ENCODE data around the gene OSBPL8.

Gene OSBPL8

DNA sequence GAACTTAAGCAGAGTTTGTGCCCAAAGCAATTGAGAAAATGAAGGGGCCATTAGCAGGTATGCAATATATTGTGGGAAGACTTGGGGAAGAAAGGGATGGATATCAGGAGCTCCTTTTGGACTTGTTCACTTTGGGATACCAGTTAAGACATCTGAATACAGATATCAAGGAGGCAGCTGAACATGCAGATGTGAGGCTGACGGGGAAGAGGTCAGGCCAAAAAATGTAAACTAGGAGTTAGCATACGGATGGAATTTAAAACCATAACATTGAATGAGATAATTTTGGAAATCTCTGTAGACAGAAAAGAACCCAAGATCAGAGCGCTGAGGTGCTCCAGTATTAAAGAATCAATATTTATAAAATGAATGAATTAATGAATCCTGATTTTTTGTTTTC lies 53.4 kb downstream of the OSBPL8 start:
- no peaks in the 10 kb centered on the region for H3K4me1 ChIP-seq (ENCODE audit: control insufficient read depth, insufficient read depth, low read length)
- no peak overlapping the region for H3K27ac ChIP-seq (ENCODE audit: extremely low read depth, low read depth, low read length)
- POLR2A ChIA-PET = no interaction called here
- H3K4me3 ChIP-seq (ENCODE audit: low read depth, low read length) = no peak overlapping the region
- no peaks in the 10 kb centered on the region; a peak in 2 of 3 replicates for H3K36me3 ChIP-seq (ENCODE audit: control insufficient read depth in 2 of 2, insufficient read depth in 1 of 2, low read length in 2 of 2)
- CTCF ChIA-PET = no interaction called here
- no peaks in the 10 kb centered on the region for H3K9me3 ChIP-seq (ENCODE audit: control insufficient read depth, insufficient read depth, low read depth, low read length)
- no peak for TF ChIP-seq ZNF248 (tag by site-specific recombination; IDR thresholded peaks at IDR 0.05)
- TF ChIP-seq, protein P1, sequence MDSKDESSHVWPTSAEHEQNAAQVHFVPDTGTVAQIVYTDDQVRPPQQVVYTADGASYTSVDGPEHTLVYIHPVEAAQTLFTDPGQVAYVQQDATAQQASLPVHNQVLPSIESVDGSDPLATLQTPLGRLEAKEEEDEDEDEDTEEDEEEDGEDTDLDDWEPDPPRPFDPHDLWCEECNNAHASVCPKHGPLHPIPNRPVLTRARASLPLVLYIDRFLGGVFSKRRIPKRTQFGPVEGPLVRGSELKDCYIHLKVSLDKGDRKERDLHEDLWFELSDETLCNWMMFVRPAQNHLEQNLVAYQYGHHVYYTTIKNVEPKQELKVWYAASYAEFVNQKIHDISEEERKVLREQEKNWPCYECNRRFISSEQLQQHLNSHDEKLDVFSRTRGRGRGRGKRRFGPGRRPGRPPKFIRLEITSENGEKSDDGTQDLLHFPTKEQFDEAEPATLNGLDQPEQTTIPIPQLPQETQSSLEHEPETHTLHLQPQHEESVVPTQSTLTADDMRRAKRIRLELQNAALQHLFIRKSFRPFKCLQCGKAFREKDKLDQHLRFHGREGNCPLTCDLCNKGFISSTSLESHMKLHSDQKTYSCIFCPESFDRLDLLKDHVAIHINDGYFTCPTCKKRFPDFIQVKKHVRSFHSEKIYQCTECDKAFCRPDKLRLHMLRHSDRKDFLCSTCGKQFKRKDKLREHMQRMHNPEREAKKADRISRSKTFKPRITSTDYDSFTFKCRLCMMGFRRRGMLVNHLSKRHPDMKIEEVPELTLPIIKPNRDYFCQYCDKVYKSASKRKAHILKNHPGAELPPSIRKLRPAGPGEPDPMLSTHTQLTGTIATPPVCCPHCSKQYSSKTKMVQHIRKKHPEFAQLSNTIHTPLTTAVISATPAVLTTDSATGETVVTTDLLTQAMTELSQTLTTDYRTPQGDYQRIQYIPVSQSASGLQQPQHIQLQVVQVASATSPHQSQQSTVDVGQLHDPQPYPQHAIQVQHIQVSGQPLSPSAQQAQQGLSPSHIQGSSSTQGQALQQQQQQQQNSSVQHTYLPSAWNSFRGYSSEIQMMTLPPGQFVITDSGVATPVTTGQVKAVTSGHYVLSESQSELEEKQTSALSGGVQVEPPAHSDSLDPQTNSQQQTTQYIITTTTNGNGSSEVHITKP (tag by site-specific recombination; IDR thresholded peaks at IDR 0.05) = no peak

DNA sequence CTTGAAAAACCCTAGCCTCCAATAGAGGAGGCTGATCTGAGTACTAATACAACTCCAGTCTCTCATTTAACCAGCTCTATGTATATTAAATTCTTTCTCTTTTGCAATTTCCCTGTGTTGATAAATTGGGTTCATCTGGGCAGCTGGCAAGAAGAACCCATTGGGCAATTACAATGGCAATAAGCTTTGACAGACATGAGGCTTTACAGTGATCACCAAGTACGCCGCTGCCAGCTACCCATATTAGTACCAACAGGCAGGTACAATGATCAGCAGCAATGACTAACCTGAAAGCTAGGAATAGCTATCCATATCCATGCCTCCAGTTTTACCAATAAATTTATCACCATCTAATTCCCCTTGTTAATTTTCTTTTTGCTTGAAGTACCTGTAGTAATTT lies 54.5 kb downstream of the OSBPL8 start:
- Histone ChIP-seq H3K9me3 (ENCODE audit: control insufficient read depth, insufficient read depth, low read depth, low read length) (no peaks in the 10 kb centered on the region), H3K36me3 (ENCODE audit: control insufficient read depth in 2 of 2, insufficient read depth in 1 of 2, low read length in 2 of 2) (no peaks in the 10 kb centered on the region; a peak in 2 of 3 replicates), H3K4me3 (ENCODE audit: low read depth, low read length) (no peak overlapping the region), H3K27ac (ENCODE audit: extremely low read depth, low read depth, low read length) (no peak overlapping the region), H3K4me1 (ENCODE audit: control insufficient read depth, insufficient read depth, low read length) (no peaks in the 10 kb centered on the region)
- no peak for TF ChIP-seq ZNF169 (tag by site-specific recombination; IDR thresholded peaks at IDR 0.05)
- no peak for TF ChIP-seq ZNF24 (tag by site-specific recombination; IDR thresholded peaks at IDR 0.05)
- TF ChIP-seq, protein P2, sequence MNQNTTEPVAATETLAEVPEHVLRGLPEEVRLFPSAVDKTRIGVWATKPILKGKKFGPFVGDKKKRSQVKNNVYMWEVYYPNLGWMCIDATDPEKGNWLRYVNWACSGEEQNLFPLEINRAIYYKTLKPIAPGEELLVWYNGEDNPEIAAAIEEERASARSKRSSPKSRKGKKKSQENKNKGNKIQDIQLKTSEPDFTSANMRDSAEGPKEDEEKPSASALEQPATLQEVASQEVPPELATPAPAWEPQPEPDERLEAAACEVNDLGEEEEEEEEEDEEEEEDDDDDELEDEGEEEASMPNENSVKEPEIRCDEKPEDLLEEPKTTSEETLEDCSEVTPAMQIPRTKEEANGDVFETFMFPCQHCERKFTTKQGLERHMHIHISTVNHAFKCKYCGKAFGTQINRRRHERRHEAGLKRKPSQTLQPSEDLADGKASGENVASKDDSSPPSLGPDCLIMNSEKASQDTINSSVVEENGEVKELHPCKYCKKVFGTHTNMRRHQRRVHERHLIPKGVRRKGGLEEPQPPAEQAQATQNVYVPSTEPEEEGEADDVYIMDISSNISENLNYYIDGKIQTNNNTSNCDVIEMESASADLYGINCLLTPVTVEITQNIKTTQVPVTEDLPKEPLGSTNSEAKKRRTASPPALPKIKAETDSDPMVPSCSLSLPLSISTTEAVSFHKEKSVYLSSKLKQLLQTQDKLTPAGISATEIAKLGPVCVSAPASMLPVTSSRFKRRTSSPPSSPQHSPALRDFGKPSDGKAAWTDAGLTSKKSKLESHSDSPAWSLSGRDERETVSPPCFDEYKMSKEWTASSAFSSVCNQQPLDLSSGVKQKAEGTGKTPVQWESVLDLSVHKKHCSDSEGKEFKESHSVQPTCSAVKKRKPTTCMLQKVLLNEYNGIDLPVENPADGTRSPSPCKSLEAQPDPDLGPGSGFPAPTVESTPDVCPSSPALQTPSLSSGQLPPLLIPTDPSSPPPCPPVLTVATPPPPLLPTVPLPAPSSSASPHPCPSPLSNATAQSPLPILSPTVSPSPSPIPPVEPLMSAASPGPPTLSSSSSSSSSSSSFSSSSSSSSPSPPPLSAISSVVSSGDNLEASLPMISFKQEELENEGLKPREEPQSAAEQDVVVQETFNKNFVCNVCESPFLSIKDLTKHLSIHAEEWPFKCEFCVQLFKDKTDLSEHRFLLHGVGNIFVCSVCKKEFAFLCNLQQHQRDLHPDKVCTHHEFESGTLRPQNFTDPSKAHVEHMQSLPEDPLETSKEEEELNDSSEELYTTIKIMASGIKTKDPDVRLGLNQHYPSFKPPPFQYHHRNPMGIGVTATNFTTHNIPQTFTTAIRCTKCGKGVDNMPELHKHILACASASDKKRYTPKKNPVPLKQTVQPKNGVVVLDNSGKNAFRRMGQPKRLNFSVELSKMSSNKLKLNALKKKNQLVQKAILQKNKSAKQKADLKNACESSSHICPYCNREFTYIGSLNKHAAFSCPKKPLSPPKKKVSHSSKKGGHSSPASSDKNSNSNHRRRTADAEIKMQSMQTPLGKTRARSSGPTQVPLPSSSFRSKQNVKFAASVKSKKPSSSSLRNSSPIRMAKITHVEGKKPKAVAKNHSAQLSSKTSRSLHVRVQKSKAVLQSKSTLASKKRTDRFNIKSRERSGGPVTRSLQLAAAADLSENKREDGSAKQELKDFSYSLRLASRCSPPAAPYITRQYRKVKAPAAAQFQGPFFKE (tag by site-specific recombination; IDR thresholded peaks at IDR 0.05; ENCODE audit: borderline replicate concordance) = no peak
- ChIA-PET CTCF (no interaction called here), POLR2A (no interaction called here)

DNA sequence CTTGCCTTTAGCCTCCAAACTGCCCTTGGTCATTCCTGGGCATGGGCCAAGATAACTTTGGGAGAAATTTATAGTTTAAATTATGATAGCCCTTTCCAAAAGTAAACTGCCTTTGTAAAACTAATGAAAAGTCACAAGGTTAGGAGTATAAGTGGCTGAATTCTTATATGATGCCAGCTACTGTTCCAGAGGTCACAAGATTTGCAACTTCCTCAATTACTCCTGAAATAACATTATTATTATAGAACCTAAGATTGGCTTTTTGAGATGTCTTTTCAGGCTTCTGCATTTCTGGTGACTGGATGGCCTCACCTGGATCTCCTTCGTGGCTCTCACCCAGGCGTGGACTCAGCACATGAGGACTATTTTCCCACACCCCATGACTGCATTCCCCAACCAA lies 55.0 kb downstream of the OSBPL8 start:
- CTCF ChIA-PET = no interaction called here
- POLR2A ChIA-PET = no interaction called here
- Histone ChIP-seq H3K36me3 (ENCODE audit: control insufficient read depth in 2 of 2, insufficient read depth in 1 of 2, low read length in 2 of 2) (no peaks in the 10 kb centered on the region; a peak in 2 of 3 replicates), H3K9me3 (ENCODE audit: control insufficient read depth, insufficient read depth, low read depth, low read length) (no peaks in the 10 kb centered on the region), H3K4me3 (ENCODE audit: low read depth, low read length) (no peak overlapping the region), H3K27ac (ENCODE audit: extremely low read depth, low read depth, low read length) (no peak overlapping the region), H3K4me1 (ENCODE audit: control insufficient read depth, insufficient read depth, low read length) (no peaks in the 10 kb centered on the region)
- TF ChIP-seq, protein P3, sequence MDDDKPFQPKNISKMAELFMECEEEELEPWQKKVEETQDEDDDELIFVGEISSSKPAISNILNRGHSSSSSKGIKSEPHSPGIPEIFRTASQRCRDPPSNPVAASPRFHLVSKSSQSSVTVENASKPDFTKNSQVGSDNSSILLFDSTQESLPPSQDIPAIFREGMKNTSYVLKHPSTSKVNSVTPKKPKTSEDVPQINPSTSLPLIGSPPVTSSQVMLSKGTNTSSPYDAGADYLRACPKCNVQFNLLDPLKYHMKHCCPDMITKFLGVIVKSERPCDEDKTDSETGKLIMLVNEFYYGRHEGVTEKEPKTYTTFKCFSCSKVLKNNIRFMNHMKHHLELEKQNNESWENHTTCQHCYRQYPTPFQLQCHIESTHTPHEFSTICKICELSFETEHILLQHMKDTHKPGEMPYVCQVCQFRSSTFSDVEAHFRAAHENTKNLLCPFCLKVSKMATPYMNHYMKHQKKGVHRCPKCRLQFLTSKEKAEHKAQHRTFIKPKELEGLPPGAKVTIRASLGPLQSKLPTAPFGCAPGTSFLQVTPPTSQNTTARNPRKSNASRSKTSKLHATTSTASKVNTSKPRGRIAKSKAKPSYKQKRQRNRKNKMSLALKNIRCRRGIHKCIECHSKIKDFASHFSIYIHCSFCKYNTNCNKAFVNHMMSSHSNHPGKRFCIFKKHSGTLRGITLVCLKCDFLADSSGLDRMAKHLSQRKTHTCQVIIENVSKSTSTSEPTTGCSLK (tag by site-specific recombination; IDR thresholded peaks at IDR 0.05) = no peak
- TF ChIP-seq, protein P4, sequence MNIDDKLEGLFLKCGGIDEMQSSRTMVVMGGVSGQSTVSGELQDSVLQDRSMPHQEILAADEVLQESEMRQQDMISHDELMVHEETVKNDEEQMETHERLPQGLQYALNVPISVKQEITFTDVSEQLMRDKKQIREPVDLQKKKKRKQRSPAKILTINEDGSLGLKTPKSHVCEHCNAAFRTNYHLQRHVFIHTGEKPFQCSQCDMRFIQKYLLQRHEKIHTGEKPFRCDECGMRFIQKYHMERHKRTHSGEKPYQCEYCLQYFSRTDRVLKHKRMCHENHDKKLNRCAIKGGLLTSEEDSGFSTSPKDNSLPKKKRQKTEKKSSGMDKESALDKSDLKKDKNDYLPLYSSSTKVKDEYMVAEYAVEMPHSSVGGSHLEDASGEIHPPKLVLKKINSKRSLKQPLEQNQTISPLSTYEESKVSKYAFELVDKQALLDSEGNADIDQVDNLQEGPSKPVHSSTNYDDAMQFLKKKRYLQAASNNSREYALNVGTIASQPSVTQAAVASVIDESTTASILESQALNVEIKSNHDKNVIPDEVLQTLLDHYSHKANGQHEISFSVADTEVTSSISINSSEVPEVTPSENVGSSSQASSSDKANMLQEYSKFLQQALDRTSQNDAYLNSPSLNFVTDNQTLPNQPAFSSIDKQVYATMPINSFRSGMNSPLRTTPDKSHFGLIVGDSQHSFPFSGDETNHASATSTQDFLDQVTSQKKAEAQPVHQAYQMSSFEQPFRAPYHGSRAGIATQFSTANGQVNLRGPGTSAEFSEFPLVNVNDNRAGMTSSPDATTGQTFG (tag by site-specific recombination; IDR thresholded peaks at IDR 0.05; ENCODE audit: borderline replicate concordance) = no peak
- TF ChIP-seq ZIC2 (tag by site-specific recombination; IDR thresholded peaks at IDR 0.05) (no peak), RBAK (tag by site-specific recombination; IDR thresholded peaks at IDR 0.05) (no peak)
- TF ChIP-seq, protein P5, sequence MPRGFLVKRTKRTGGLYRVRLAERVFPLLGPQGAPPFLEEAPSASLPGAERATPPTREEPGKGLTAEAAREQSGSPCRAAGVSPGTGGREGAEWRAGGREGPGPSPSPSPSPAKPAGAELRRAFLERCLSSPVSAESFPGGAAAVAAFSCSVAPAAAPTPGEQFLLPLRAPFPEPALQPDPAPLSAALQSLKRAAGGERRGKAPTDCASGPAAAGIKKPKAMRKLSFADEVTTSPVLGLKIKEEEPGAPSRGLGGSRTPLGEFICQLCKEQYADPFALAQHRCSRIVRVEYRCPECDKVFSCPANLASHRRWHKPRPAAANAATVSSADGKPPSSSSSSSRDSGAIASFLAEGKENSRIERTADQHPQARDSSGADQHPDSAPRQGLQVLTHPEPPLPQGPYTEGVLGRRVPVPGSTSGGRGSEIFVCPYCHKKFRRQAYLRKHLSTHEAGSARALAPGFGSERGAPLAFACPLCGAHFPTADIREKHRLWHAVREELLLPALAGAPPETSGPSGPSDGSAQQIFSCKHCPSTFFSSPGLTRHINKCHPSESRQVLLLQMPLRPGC (tag by site-specific recombination; IDR thresholded peaks at IDR 0.05) = no peak
- TF ChIP-seq, protein P6, sequence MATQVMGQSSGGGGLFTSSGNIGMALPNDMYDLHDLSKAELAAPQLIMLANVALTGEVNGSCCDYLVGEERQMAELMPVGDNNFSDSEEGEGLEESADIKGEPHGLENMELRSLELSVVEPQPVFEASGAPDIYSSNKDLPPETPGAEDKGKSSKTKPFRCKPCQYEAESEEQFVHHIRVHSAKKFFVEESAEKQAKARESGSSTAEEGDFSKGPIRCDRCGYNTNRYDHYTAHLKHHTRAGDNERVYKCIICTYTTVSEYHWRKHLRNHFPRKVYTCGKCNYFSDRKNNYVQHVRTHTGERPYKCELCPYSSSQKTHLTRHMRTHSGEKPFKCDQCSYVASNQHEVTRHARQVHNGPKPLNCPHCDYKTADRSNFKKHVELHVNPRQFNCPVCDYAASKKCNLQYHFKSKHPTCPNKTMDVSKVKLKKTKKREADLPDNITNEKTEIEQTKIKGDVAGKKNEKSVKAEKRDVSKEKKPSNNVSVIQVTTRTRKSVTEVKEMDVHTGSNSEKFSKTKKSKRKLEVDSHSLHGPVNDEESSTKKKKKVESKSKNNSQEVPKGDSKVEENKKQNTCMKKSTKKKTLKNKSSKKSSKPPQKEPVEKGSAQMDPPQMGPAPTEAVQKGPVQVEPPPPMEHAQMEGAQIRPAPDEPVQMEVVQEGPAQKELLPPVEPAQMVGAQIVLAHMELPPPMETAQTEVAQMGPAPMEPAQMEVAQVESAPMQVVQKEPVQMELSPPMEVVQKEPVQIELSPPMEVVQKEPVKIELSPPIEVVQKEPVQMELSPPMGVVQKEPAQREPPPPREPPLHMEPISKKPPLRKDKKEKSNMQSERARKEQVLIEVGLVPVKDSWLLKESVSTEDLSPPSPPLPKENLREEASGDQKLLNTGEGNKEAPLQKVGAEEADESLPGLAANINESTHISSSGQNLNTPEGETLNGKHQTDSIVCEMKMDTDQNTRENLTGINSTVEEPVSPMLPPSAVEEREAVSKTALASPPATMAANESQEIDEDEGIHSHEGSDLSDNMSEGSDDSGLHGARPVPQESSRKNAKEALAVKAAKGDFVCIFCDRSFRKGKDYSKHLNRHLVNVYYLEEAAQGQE (tag by site-specific recombination; IDR thresholded peaks at IDR 0.05) = no peak

All from HEK293 (cell line).